ENCODE results near the gene APOD. TPM values are rescaled to one million over a fixed set of nuclear protein-coding genes. Genes with fewer than 3 reads are reported as not detected.
"Not testable (repeated sequence)": the region's sequence is repeated elsewhere in the genome, so short reads cannot be mapped to it uniquely, and the experiment has no call there.

APOD gene
- polyA plus RNA-seq, 4 donors = 2.9 to 64.2 (median 12.6) TPM

DNA sequence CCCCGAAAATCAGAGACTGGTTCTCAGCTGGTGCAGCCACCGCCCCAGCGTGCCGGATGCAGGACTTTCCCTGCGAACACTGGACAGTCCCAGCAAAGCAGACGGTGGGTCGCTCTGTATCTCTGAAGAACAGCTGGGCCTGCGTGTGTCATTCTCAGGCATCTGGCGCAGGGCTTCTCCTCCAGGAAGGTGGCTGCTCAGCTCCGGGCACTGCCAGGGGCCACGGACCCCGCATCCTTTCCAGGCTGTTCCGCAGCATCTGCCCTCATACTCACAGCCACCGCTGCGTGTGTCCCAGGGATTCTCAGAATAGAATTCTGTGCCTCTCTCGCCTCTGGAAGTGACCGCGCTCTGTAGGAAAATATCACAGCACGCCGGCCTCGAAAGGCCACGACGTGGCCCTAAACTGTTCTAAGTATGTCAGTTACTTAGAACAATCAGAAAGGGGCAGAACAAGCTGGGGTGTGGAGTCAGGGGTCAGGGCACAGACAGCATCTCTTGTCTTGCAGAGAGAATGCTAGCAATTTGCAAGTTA is 44.7 kb upstream of the APOD start:
- H3K27me3 ChIP-seq (ENCODE audit: control insufficient read depth in 3 of 3, insufficient read depth in 3 of 3, low read length in 3 of 3); H3K36me3 ChIP-seq (ENCODE audit: control insufficient read depth in 3 of 3, insufficient read depth in 2 of 3, low read depth in 1 of 3, low read length in 3 of 3); FAIRE-seq; H3K9me3 ChIP-seq (ENCODE audit: control insufficient read depth in 2 of 2, insufficient read depth in 1 of 2, low read depth in 1 of 2, low read length in 1 of 2); DNase-seq; H3K4me1 ChIP-seq (ENCODE audit: control insufficient read depth in 3 of 3, insufficient read depth in 2 of 3, low read depth in 1 of 3, low read length in 2 of 3); H3K4me3 ChIP-seq (ENCODE audit: low read depth in 1 of 3, low read length in 3 of 3); H3K27ac ChIP-seq (ENCODE audit: low read depth in 1 of 3, low read length in 2 of 3): not testable (repeated sequence)
- WGBS, 3 donors = 89 to 93% (median 91%) methylated on average over 23 of the region's 23 CpGs

- not testable (repeated sequence) for H3K27ac ChIP-seq (ENCODE audit: low read depth in 1 of 3, low read length in 2 of 3); H3K27me3 ChIP-seq (ENCODE audit: control insufficient read depth in 3 of 3, insufficient read depth in 3 of 3, low read length in 3 of 3); H3K4me1 ChIP-seq (ENCODE audit: control insufficient read depth in 3 of 3, insufficient read depth in 2 of 3, low read depth in 1 of 3, low read length in 2 of 3); DNase-seq; H3K4me3 ChIP-seq (ENCODE audit: low read depth in 1 of 3, low read length in 3 of 3); H3K9me3 ChIP-seq (ENCODE audit: control insufficient read depth in 2 of 2, insufficient read depth in 1 of 2, low read depth in 1 of 2, low read length in 1 of 2); H3K36me3 ChIP-seq (ENCODE audit: control insufficient read depth in 3 of 3, insufficient read depth in 2 of 3, low read depth in 1 of 3, low read length in 3 of 3); FAIRE-seq
- WGBS, 3 donors = 74 to 85% (median 84%) methylated on average over 23 to 27 of the region's 30 CpGs
Measured at GRCh38 chr3:195627515-195628385, 44.0 kb upstream of the APOD start.

- DNase-seq; H3K4me3 ChIP-seq (ENCODE audit: low read depth in 1 of 3, low read length in 3 of 3); FAIRE-seq; H3K27me3 ChIP-seq (ENCODE audit: control insufficient read depth in 3 of 3, insufficient read depth in 3 of 3, low read length in 3 of 3); H3K9me3 ChIP-seq (ENCODE audit: control insufficient read depth in 2 of 2, insufficient read depth in 1 of 2, low read depth in 1 of 2, low read length in 1 of 2); H3K4me1 ChIP-seq (ENCODE audit: control insufficient read depth in 3 of 3, insufficient read depth in 2 of 3, low read depth in 1 of 3, low read length in 2 of 3); H3K36me3 ChIP-seq (ENCODE audit: control insufficient read depth in 3 of 3, insufficient read depth in 2 of 3, low read depth in 1 of 3, low read length in 3 of 3); H3K27ac ChIP-seq (ENCODE audit: low read depth in 1 of 3, low read length in 2 of 3): not testable (repeated sequence)
- 3 to 23% (median 5%) methylated on average over 5 to 17 of the region's 62 CpGs for WGBS, 3 donors
Measured at GRCh38 chr3:195624603-195625560, 41.1 kb upstream of the APOD start.

- not testable (repeated sequence) for DNase-seq; H3K27ac ChIP-seq (ENCODE audit: low read depth in 1 of 3, low read length in 2 of 3); FAIRE-seq; H3K36me3 ChIP-seq (ENCODE audit: control insufficient read depth in 3 of 3, insufficient read depth in 2 of 3, low read depth in 1 of 3, low read length in 3 of 3); H3K9me3 ChIP-seq (ENCODE audit: control insufficient read depth in 2 of 2, insufficient read depth in 1 of 2, low read depth in 1 of 2, low read length in 1 of 2); H3K27me3 ChIP-seq (ENCODE audit: control insufficient read depth in 3 of 3, insufficient read depth in 3 of 3, low read length in 3 of 3); H3K4me3 ChIP-seq (ENCODE audit: low read depth in 1 of 3, low read length in 3 of 3); H3K4me1 ChIP-seq (ENCODE audit: control insufficient read depth in 3 of 3, insufficient read depth in 2 of 3, low read depth in 1 of 3, low read length in 2 of 3)
- no CpG with 5 or more reads among the region's 14 CpGs for WGBS, 3 donors
Measured at GRCh38 chr3:195624171-195624570, 40.4 kb upstream of the APOD start.

DNA sequence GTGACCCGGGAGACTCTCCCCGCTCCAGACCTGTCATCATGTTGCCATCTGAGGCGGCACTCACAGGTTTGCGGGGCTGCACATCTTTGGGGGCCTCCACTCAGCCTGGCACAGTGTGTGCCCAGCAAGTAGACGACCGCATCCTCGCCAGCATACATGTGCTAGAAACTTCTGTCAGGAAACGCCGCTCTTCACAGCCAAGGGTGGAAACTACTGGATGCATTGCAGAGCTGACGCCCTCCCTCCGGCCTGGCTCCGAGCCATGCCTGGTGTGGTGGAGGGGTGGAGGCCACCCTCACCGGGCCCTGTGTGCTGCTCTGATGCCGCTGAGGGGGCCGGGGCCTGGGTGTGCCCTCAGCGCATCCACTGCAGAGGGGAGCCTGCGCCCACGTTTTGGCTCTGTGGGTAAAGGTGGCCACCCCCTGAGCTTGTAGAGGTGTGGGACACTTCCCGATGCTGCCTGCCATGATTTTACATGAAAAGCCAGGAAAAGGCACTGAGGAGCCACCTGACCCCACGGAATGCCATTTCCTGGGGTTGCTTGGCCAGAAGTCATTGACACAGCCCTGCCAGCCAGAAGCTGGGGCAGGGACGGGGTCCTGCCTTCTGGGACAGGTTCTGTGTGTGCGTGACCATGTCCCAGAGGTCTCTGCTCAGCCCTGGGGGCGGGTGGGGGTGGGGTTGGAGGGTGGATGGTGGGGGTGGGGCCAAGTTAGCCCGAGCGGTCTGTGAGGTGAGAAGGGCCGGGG is 39.7 kb upstream of the APOD start:
- not testable (repeated sequence) for H3K36me3 ChIP-seq (ENCODE audit: control insufficient read depth in 3 of 3, insufficient read depth in 2 of 3, low read depth in 1 of 3, low read length in 3 of 3); H3K27me3 ChIP-seq (ENCODE audit: control insufficient read depth in 3 of 3, insufficient read depth in 3 of 3, low read length in 3 of 3); H3K9me3 ChIP-seq (ENCODE audit: control insufficient read depth in 2 of 2, insufficient read depth in 1 of 2, low read depth in 1 of 2, low read length in 1 of 2); FAIRE-seq; H3K4me1 ChIP-seq (ENCODE audit: control insufficient read depth in 3 of 3, insufficient read depth in 2 of 3, low read depth in 1 of 3, low read length in 2 of 3); H3K4me3 ChIP-seq (ENCODE audit: low read depth in 1 of 3, low read length in 3 of 3); DNase-seq; H3K27ac ChIP-seq (ENCODE audit: low read depth in 1 of 3, low read length in 2 of 3)
- 84 to 95% (median 90%) methylated on average over 12 to 22 of the region's 26 CpGs for WGBS, 3 donors

GRCh38 chr3:195622523-195623170 is 38.9 kb upstream of the APOD start:
- not testable (repeated sequence) for H3K36me3 ChIP-seq (ENCODE audit: control insufficient read depth in 3 of 3, insufficient read depth in 2 of 3, low read depth in 1 of 3, low read length in 3 of 3); H3K27me3 ChIP-seq (ENCODE audit: control insufficient read depth in 3 of 3, insufficient read depth in 3 of 3, low read length in 3 of 3); H3K27ac ChIP-seq (ENCODE audit: low read depth in 1 of 3, low read length in 2 of 3); H3K9me3 ChIP-seq (ENCODE audit: control insufficient read depth in 2 of 2, insufficient read depth in 1 of 2, low read depth in 1 of 2, low read length in 1 of 2); DNase-seq; FAIRE-seq; H3K4me1 ChIP-seq (ENCODE audit: control insufficient read depth in 3 of 3, insufficient read depth in 2 of 3, low read depth in 1 of 3, low read length in 2 of 3); H3K4me3 ChIP-seq (ENCODE audit: low read depth in 1 of 3, low read length in 3 of 3)
- WGBS, 3 donors = 91 to 96% (median 91%) methylated on average over 12 to 16 of the region's 17 CpGs

DNA sequence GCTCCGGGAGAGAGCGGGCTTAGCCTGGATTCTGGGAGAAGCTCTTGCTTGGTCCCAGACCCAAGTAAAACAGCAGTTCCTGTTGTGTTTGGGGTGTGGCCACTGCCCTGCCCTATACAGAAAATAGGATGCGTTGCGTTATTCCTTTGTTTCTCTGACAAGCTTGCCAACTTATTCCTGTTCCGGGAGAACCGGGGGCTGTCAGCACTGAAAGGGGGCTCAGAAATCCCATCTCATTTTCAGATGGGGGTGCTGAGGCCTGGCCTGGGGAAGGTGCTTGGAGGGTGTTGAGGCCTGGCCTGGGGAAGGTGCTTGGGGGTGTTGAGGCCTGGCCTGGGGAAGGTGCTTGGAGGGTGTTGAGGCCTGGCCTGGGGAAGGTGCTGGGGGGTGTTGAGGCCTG is 38.3 kb upstream of the APOD start:
- not testable (repeated sequence) for DNase-seq; H3K27me3 ChIP-seq (ENCODE audit: control insufficient read depth in 3 of 3, insufficient read depth in 3 of 3, low read length in 3 of 3); H3K4me3 ChIP-seq (ENCODE audit: low read depth in 1 of 3, low read length in 3 of 3); H3K9me3 ChIP-seq (ENCODE audit: control insufficient read depth in 2 of 2, insufficient read depth in 1 of 2, low read depth in 1 of 2, low read length in 1 of 2); H3K4me1 ChIP-seq (ENCODE audit: control insufficient read depth in 3 of 3, insufficient read depth in 2 of 3, low read depth in 1 of 3, low read length in 2 of 3); H3K36me3 ChIP-seq (ENCODE audit: control insufficient read depth in 3 of 3, insufficient read depth in 2 of 3, low read depth in 1 of 3, low read length in 3 of 3); FAIRE-seq; H3K27ac ChIP-seq (ENCODE audit: low read depth in 1 of 3, low read length in 2 of 3)
- 85 to 93% (median 90%) methylated on average over 5 of the region's 6 CpGs for WGBS, 3 donors
